ENCODE measurements around the gene TP53BP2.

GRCh38 chr1:223873044-223873443, 27.3 kb upstream of the TP53BP2 start:
- TF ChIP-seq, protein P1, sequence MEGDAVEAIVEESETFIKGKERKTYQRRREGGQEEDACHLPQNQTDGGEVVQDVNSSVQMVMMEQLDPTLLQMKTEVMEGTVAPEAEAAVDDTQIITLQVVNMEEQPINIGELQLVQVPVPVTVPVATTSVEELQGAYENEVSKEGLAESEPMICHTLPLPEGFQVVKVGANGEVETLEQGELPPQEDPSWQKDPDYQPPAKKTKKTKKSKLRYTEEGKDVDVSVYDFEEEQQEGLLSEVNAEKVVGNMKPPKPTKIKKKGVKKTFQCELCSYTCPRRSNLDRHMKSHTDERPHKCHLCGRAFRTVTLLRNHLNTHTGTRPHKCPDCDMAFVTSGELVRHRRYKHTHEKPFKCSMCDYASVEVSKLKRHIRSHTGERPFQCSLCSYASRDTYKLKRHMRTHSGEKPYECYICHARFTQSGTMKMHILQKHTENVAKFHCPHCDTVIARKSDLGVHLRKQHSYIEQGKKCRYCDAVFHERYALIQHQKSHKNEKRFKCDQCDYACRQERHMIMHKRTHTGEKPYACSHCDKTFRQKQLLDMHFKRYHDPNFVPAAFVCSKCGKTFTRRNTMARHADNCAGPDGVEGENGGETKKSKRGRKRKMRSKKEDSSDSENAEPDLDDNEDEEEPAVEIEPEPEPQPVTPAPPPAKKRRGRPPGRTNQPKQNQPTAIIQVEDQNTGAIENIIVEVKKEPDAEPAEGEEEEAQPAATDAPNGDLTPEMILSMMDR (IDR thresholded peaks at IDR 0.05): no peak
- no peak for TF ChIP-seq POLR2A (IDR thresholded peaks at IDR 0.05)
